ENCODE results near the gene UPK1A. TPM values are rescaled to one million over a fixed set of nuclear protein-coding genes. Genes with fewer than 3 reads are reported as not detected.

UPK1A gene
- not detected in 2 replicates for total RNA-seq (2014; rRNA removed; shearing (Covaris generic); ENCODE audit: low replicate concordance)

- H3K36me3 ChIP-seq (ENCODE audit: insufficient read depth, low read length), result no peaks in the 10 kb centered on the region
- H3K9me2 ChIP-seq (replicated peaks; ENCODE audit: insufficient read depth, low read length), result no peaks in the 10 kb centered on the region
- H3K9ac ChIP-seq (ENCODE audit: low read length), result no peak within 1 kb of the TSS
- no peak within 1 kb of the TSS for H2AFZ ChIP-seq (ENCODE audit: low read length)
- H3K4me1 ChIP-seq (ENCODE audit: low read length), result no peaks in the 10 kb centered on the region
- no peaks in the 10 kb centered on the region for H3K79me2 ChIP-seq (ENCODE audit: low read length)
- H3K4me2 ChIP-seq (ENCODE audit: low read depth, low read length, poor library complexity, severe bottlenecking), result no peak within 1 kb of the TSS
- no peaks in the 10 kb centered on the region for H3K9me3 ChIP-seq (ENCODE audit: low read length)
- H3K27me3 ChIP-seq (ENCODE audit: low read length), result no peaks in the 10 kb centered on the region
- H4K20me1 ChIP-seq (ENCODE audit: insufficient read depth, low read depth, low read length), result no peaks in the 10 kb centered on the region
- H3K4me3 ChIP-seq (ENCODE audit: low read length), result no peak within 1 kb of the TSS
- peak; percentile 16 for DNase-seq
- no peak within 1 kb of the TSS for H3K27ac ChIP-seq (ENCODE audit: low read length)
Observed at GRCh38 chr19:35666251-35666913, at the start of gene UPK1A. Gene UPK1A, plus strand, starts transcription at chr19:35666517. Its CDS starts 296 bp downstream, at chr19:35666813.

DNA sequence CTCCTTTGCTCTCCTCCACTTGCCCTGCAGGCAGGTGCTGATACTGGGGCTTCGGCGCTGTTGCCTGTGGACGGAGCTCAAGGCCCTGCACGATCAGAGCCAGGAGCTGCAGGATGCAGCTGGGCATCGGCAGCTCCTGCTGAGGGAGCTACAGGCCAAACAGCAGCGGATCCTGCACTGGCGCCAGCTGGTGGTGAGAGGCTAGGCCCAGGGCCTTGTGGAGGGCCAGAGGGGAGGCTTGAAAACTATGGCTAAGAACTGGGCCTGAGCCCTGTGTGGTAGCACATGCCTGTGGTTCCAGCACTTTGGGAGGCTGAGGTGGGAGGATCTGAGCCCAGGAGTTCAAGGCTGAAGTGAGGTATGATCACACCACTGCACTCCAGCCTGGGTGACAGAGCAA lies 47.5 kb upstream of the UPK1A start:
- H3K36me3 ChIP-seq (ENCODE audit: insufficient read depth, low read length), result peaks cover 5% of the 10 kb centered on the region; the same call in 1 of the 2 replicates
- no peaks in the 10 kb centered on the region for H3K27me3 ChIP-seq (ENCODE audit: low read length)
- no peak overlapping the region for H3K4me3 ChIP-seq (ENCODE audit: low read length)
- H3K9ac ChIP-seq (ENCODE audit: low read length), result no peak overlapping the region
- H3K27ac ChIP-seq (ENCODE audit: low read length), result no peak overlapping the region
- no peak overlapping the region for H2AFZ ChIP-seq (ENCODE audit: low read length)
- DNase-seq, result no peak
- H3K4me1 ChIP-seq (ENCODE audit: low read length), result peaks cover 1% of the 10 kb centered on the region
- no peaks in the 10 kb centered on the region for H3K9me2 ChIP-seq (replicated peaks; ENCODE audit: insufficient read depth, low read length)
- H3K4me2 ChIP-seq (ENCODE audit: low read depth, low read length, poor library complexity, severe bottlenecking), result no peak overlapping the region
- peaks cover 2% of the 10 kb centered on the region for H3K79me2 ChIP-seq (ENCODE audit: low read length)
- H3K9me3 ChIP-seq (ENCODE audit: low read length), result no peaks in the 10 kb centered on the region
- no peaks in the 10 kb centered on the region for H4K20me1 ChIP-seq (ENCODE audit: insufficient read depth, low read depth, low read length)

GRCh38 chr19:35619290-35619923 lies 46.9 kb upstream of the UPK1A start:
- Histone ChIP-seq H3K27ac (ENCODE audit: low read length) (no peak overlapping the region), H3K27me3 (ENCODE audit: low read length) (no peaks in the 10 kb centered on the region), H3K4me1 (ENCODE audit: low read length) (no peaks in the 10 kb centered on the region), H3K4me2 (ENCODE audit: low read depth, low read length, poor library complexity, severe bottlenecking) (no peak overlapping the region), H3K79me2 (ENCODE audit: low read length) (no peaks in the 10 kb centered on the region), H3K9me2 (replicated peaks; ENCODE audit: insufficient read depth, low read length) (no peaks in the 10 kb centered on the region), H3K9me3 (ENCODE audit: low read length) (no peaks in the 10 kb centered on the region), H4K20me1 (ENCODE audit: insufficient read depth, low read depth, low read length) (no peaks in the 10 kb centered on the region), H3K36me3 (ENCODE audit: insufficient read depth, low read length) (peaks cover 5% of the 10 kb centered on the region; the same call in 1 of the 2 replicates), H2AFZ (ENCODE audit: low read length) (no peak overlapping the region), H3K4me3 (ENCODE audit: low read length) (no peak overlapping the region), H3K9ac (ENCODE audit: low read length) (no peak overlapping the region)
- no peak for DNase-seq

DNA sequence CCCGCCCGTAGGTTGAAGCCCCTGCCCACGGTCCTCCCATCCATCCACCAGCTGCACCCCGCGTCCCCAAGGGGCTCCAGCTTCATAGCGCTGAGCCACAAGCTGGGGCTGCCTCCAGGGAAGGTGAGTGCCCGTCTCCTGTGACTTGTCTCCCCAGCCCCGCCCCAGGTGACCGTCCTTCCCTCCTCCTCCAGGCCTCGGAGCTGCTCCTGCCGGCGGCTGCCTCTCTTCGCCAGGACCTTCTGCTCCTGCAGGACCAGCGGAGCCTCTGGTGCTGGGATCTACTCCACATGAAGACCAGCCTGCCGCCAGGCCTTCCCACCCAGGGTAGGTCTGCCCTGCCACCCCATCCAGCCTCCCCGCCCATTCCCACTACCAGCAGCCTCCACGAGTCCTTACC lies 46.3 kb upstream of the UPK1A start:
- Histone ChIP-seq H2AFZ (ENCODE audit: low read length) (no peak overlapping the region), H3K9me3 (ENCODE audit: low read length) (no peaks in the 10 kb centered on the region), H3K4me2 (ENCODE audit: low read depth, low read length, poor library complexity, severe bottlenecking) (no peak overlapping the region), H3K27ac (ENCODE audit: low read length) (no peak overlapping the region), H3K79me2 (ENCODE audit: low read length) (no peaks in the 10 kb centered on the region), H3K27me3 (ENCODE audit: low read length) (no peaks in the 10 kb centered on the region), H3K9ac (ENCODE audit: low read length) (no peak overlapping the region), H4K20me1 (ENCODE audit: insufficient read depth, low read depth, low read length) (no peaks in the 10 kb centered on the region), H3K9me2 (replicated peaks; ENCODE audit: insufficient read depth, low read length) (no peaks in the 10 kb centered on the region), H3K4me3 (ENCODE audit: low read length) (no peak overlapping the region), H3K36me3 (ENCODE audit: insufficient read depth, low read length) (peaks cover 5% of the 10 kb centered on the region; the same call in 1 of the 2 replicates), H3K4me1 (ENCODE audit: low read length) (no peaks in the 10 kb centered on the region)
- no peak for DNase-seq

- Histone ChIP-seq H3K27ac (ENCODE audit: low read length) (no peak overlapping the region), H3K4me1 (ENCODE audit: low read length) (no peaks in the 10 kb centered on the region), H3K79me2 (ENCODE audit: low read length) (no peaks in the 10 kb centered on the region), H4K20me1 (ENCODE audit: insufficient read depth, low read depth, low read length) (no peaks in the 10 kb centered on the region), H3K4me2 (ENCODE audit: low read depth, low read length, poor library complexity, severe bottlenecking) (no peak overlapping the region), H3K27me3 (ENCODE audit: low read length) (no peaks in the 10 kb centered on the region), H3K4me3 (ENCODE audit: low read length) (no peak overlapping the region), H3K9me2 (replicated peaks; ENCODE audit: insufficient read depth, low read length) (no peaks in the 10 kb centered on the region), H3K36me3 (ENCODE audit: insufficient read depth, low read length) (peaks cover 5% of the 10 kb centered on the region; the same call in 1 of the 2 replicates), H3K9ac (ENCODE audit: low read length) (no peak overlapping the region), H2AFZ (ENCODE audit: low read length) (no peak overlapping the region), H3K9me3 (ENCODE audit: low read length) (no peaks in the 10 kb centered on the region)
- DNase-seq, result no peak
Observed at GRCh38 chr19:35621708-35622107, 44.6 kb upstream of the UPK1A start.

DNA sequence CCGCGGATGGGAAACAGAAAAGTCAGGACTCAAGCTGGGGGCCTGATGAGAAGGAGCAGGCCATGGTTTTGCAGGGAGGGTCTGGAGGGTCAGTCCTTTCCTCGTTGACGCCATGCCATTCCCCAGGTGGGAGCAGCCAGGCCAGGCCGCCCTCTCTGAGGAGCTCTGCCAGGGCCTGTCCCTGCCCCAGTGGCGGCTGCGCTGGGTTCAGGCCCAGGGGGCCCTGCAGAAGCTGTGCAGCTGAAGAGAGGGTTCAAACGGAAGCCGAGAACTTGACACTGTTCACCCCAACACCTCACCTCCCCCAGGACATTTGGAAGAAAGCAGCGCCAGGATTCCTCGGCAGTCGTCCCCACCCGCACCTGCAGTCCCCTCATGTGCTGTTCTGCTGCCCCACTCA lies 43.6 kb upstream of the UPK1A start:
- Histone ChIP-seq H4K20me1 (ENCODE audit: insufficient read depth, low read depth, low read length) (no peaks in the 10 kb centered on the region), H3K27ac (ENCODE audit: low read length) (no peak overlapping the region), H3K36me3 (ENCODE audit: insufficient read depth, low read length) (peaks cover 5% of the 10 kb centered on the region; the same call in 1 of the 2 replicates), H3K79me2 (ENCODE audit: low read length) (no peaks in the 10 kb centered on the region), H2AFZ (ENCODE audit: low read length) (no peak overlapping the region), H3K27me3 (ENCODE audit: low read length) (no peaks in the 10 kb centered on the region), H3K4me1 (ENCODE audit: low read length) (peaks cover 2% of the 10 kb centered on the region; the same call in 1 of the 2 replicates), H3K4me2 (ENCODE audit: low read depth, low read length, poor library complexity, severe bottlenecking) (no peak overlapping the region), H3K9ac (ENCODE audit: low read length) (no peak overlapping the region), H3K9me2 (replicated peaks; ENCODE audit: insufficient read depth, low read length) (no peaks in the 10 kb centered on the region), H3K4me3 (ENCODE audit: low read length) (no peak overlapping the region), H3K9me3 (ENCODE audit: low read length) (no peaks in the 10 kb centered on the region)
- no peak for DNase-seq

GRCh38 chr19:35623327-35624010 lies 42.8 kb upstream of the UPK1A start:
- H3K9ac ChIP-seq (ENCODE audit: low read length), result no peak overlapping the region
- no peak overlapping the region for H3K4me2 ChIP-seq (ENCODE audit: low read depth, low read length, poor library complexity, severe bottlenecking)
- no peak overlapping the region for H3K4me3 ChIP-seq (ENCODE audit: low read length)
- no peaks in the 10 kb centered on the region for H3K9me3 ChIP-seq (ENCODE audit: low read length)
- no peaks in the 10 kb centered on the region for H4K20me1 ChIP-seq (ENCODE audit: insufficient read depth, low read depth, low read length)
- no peaks in the 10 kb centered on the region for H3K9me2 ChIP-seq (replicated peaks; ENCODE audit: insufficient read depth, low read length)
- no peak overlapping the region for H3K27ac ChIP-seq (ENCODE audit: low read length)
- peaks cover 5% of the 10 kb centered on the region; the same call in 1 of the 2 replicates for H3K36me3 ChIP-seq (ENCODE audit: insufficient read depth, low read length)
- no peak overlapping the region for H2AFZ ChIP-seq (ENCODE audit: low read length)
- peaks cover 8% of the 10 kb centered on the region; the same call in 1 of the 2 replicates for H3K4me1 ChIP-seq (ENCODE audit: low read length)
- H3K79me2 ChIP-seq (ENCODE audit: low read length), result no peaks in the 10 kb centered on the region
- DNase-seq, result no peak
- H3K27me3 ChIP-seq (ENCODE audit: low read length), result no peaks in the 10 kb centered on the region

DNA sequence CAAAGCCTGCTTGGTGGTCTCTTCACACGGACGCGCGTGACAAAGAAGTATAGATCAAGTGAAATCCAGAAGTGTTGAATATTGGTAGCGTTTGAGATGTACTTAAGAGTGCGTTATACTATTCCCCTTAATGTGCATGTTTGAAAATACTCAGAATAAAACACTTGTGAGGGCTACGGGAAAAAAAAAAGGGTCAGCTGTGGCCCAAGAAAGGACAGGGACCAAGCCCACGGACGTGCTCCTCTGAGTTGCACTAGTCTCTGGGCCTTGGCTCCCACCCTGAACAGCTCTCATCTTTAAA lies 38.1 kb upstream of the UPK1A start:
- Histone ChIP-seq H3K4me3 (ENCODE audit: low read length) (peak overlapping the region; percentile 93), H3K4me2 (ENCODE audit: low read depth, low read length, poor library complexity, severe bottlenecking) (peak overlapping the region; percentile 77), H4K20me1 (ENCODE audit: insufficient read depth, low read depth, low read length) (no peaks in the 10 kb centered on the region), H3K36me3 (ENCODE audit: insufficient read depth, low read length) (peaks cover 9% of the 10 kb centered on the region; the same call in 1 of the 2 replicates), H3K4me1 (ENCODE audit: low read length) (peaks cover 14% of the 10 kb centered on the region), H3K79me2 (ENCODE audit: low read length) (peaks cover 15% of the 10 kb centered on the region), H3K27me3 (ENCODE audit: low read length) (no peaks in the 10 kb centered on the region), H3K9ac (ENCODE audit: low read length) (peak overlapping the region; percentile 80), H2AFZ (ENCODE audit: low read length) (0 out of 2 replicates have a peak overlapping the region, but pooled peaks have one; percentile 56), H3K9me3 (ENCODE audit: low read length) (no peaks in the 10 kb centered on the region), H3K27ac (ENCODE audit: low read length) (peak overlapping the region; percentile 37; the same call in 1 of the 2 replicates), H3K9me2 (replicated peaks; ENCODE audit: insufficient read depth, low read length) (no peaks in the 10 kb centered on the region)
- DNase-seq, result no peak

Data from Karpas-422 (cell line).